Right kidney (tissue), 1 donor: Measurements from ENCODE around the gene FAT2.
"Not testable (repeated sequence)": the region's sequence is repeated elsewhere in the genome, so short reads cannot be mapped to it uniquely, and the experiment has no call there.

Source experiments
- DNase-seq: peaks from one replicate; pipeline ENCODE4 v3.0.0-alpha.2; 2016

FAT2 gene

GRCh38 chr5:151581812-151582583, 9.1 kb downstream of the FAT2 start:
- no peak for DNase-seq

- DNase-seq, result no peak
These were observed 9.8 kb downstream of the FAT2 start for GRCh38 chr5:151581347-151581746.

DNA sequence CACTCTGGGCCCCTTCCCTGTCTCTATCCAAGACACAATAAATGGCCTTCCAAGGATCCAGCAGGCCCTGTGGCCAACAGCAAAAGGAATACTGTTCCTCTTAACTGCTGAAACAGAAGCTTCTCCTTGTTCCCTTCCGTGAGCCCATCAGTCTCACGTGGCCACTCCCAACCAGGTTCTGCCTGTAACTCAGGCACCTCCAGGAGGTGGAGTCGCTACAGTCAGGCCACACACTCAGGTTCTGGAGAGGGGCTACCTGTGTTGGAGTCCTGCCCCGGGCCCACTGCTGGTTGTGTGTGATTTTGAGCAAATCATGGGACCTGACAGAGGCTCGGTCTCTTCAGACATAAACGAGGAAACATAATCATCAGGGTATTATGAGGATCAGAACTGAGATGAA, 10.3 kb downstream of the FAT2 start:
- DNase-seq, result no peak

GRCh38 chr5:151580239-151580638, 10.9 kb downstream of the FAT2 start:
- DNase-seq, result no peak

- DNase-seq, result not testable (repeated sequence)
These were observed 12.0 kb downstream of the FAT2 start for GRCh38 chr5:151579146-151579545.

DNA sequence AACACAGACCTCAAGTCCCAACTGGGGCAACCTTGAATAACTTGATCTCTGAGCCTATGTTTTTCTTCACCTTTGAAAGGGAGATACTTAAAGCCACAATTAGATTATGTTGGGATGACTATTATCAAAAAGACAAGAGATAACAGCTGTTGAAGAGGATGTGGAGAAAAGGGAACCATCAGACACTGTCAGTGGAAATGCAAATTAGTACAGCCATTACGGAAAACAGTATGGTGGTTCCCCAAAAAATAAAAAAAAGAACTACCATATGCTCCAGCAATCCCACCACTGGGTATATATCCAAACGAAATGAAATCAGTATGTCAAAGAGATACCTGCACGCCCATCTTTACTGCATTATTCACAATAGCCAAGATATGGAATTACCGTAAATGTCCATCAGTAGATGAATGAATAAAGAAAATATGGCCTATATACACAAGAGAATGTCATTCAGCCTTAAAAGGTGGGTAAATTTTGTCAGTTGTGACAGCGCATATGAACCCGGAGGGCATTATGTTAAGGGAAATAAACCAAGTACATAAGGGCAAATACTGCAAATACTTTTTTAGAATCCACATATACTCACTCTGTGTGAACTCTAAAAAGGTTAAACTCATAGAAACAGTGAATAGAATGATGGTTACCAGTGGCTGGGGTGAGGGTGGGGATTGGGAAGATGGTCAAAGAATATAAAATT, 12.7 kb downstream of the FAT2 start:
- DNase-seq, result no peak

GRCh38 chr5:151577566-151577965, 13.6 kb downstream of the FAT2 start:
- no peak for DNase-seq

DNA sequence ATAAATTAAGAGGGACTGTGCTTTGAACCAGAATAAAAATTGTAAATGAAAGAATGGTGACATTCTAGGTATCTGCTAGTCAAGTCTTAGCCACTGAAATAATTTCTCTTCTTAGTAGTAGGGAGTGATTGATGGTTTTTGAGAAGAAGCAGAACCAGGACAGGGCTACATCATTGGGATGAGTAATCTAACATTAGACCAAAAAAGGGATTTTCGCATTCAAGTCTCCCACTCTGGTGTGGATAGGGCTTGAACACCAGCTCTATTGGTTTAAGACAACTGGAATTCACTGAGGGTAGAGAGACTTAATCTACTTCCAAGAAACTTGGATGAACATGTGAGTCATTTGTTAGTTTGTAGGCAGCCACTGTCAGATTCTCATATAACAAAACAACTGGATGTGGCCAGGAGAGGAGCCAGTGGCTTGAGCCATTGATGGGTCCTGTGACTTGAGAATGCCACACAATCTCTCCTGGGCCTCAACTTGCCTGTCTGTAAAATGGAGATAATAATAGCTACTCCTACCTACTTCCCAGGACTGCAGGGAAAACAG, 16.6 kb downstream of the FAT2 start:
- DNase-seq, result no peak

DNA sequence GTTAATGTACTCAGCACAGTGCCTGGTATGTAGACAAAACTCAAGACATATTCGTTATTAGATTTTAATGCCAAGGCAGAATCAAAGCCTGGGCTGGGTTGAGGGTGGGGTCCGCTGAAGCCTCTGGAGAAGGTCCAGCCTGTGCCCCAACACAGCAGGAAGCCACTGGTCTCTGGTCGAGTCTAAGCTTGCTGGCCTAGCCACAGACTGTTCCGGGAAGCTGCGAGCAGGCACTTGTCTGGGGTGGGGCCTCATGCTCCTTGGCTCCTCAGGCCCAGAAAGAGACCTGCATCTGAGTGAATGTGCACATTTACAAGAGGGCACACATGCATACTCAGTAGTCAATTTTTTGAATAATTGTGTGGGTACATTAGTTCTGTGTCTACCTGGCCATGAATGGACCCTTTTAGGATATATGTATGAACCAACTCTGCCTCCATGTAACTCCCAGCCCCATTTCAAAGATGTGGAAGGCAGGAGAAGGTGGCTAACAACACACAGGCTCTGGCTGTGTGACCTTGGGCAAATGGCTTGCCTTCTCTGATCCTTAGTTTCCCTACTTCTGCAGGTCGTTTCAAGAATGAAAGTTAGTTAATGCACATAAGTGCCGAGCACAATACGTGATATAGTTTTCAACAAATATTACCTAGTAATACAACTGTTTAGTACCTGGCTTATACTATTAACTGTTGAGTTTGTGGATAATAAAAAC, 18.3 kb downstream of the FAT2 start:
- DNase-seq, result no peak

- DNase-seq, result no peak
These were observed 19.6 kb downstream of the FAT2 start for GRCh38 chr5:151571270-151572173.

- DNase-seq, result no peak
These were observed 20.4 kb downstream of the FAT2 start for GRCh38 chr5:151570512-151571269.

- no peak for DNase-seq
These were observed 21.1 kb downstream of the FAT2 start for GRCh38 chr5:151570058-151570457.

DNA sequence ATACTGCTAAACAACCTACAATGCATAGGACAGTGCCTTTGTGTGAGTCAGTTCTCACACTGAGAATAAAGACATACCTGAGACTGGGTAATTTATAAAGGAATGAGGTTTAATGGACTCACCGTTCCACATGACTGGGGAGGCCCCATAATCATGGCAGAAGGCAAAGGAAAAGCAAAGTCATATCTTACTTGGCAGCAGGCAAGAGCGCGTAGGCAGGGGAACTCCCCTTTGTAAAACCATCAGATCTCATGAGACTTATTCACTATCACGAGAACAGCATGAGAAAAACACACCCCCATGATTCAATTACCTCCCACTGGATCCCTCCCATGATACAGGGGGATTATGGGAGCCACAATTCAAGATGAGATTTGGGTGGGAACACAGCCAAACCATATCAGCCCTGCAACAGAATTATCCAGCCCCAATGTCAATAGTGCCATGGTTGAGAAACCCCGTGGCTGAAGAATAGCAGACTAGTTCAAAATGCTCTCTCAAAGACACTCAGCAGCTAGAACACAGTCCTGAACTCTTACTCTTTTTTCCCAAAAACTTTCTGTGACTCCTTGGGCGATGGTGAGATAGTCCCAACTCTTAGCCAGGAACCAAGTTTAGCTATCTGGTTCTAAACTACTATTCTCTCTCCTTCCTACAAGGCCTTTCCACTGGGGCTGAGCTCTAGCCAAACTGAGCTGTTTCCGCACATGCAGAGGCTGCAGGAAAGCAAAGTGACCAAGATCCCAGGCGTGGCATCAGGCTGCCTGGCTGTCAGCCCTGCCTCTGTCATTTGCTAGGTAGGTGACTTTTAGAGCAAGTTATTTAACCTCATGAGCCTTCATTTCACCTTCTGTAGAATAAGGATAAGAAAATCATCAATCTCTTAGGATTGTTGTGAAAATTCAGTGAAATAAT, 21.7 kb downstream of the FAT2 start:
- DNase-seq, result no peak

- no peak for DNase-seq
These were observed 23.1 kb downstream of the FAT2 start for GRCh38 chr5:151568036-151568435.

GRCh38 chr5:151565971-151566370, 25.2 kb downstream of the FAT2 start:
- no peak for DNase-seq

GRCh38 chr5:151562019-151562707, 29.0 kb downstream of the FAT2 start:
- no peak for DNase-seq

DNA sequence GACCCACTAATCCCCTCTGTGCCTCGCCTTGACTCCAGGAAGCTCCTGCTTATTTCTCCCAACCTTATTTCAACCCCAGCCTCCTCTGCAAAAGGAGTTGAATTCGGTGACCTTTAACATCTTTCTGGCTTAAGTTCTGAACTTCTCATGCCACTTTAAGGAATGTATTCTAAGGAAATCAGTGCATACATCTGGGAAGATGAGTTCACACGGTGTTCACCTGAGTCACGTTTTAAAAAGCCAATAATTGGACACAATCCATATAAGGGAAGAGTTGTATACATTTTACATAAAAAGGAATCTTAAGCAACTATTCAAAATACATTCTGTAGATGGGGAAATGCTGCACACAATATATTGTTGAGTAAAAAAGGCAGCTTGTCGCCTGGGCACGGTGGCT, 33.2 kb downstream of the FAT2 start:
- DNase-seq, result no peak

DNA sequence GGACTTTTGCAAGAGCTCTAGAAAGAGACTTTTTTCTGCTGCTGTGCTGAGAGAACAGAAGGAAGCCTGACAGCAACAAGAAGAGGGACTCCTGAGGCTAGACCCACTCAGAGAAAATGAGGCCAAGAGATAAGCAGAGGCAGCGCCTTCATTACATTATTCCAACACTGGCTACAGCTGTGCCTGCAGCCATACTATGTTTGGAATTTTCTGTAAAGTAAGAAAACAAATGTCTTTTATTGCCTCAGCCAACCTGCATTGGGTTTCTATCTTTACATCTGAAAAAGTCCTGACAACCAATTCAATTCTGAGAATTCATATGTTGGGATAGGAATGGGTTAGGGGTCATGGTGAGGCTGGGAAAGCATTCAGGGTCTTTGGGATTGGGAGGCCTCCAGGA, 33.7 kb downstream of the FAT2 start:
- DNase-seq, result no peak

DNA sequence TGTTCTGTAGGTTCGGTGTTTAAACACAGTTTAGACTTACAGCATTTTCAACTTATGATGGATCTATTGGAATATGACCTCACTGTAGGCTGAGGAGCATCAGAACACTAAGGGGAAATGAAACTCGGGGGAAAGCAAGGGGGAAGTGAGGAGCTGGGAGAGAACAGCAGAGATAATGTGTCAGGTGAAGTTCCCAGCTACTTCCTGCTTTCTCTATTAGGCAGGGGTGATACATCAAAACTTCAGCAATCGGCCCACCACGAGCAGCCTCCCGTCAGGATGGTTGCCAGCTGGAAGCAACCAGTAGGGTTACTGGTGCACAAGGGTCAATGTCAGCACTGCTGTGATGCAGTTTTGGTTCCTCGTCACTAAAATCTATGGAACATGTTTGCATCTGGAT, 34.3 kb downstream of the FAT2 start:
- DNase-seq, result no peak
